Measurements from ENCODE around the gene MATK. TPM values are rescaled to one million over a fixed set of nuclear protein-coding genes. Genes with fewer than 3 reads are reported as not detected.

MATK gene
- total RNA-seq, 4 donors from 2014 or later, result 0.74 to 29.3 (median 3.3) TPM

GRCh38 chr19:3740431-3740830 is 45.8 kb downstream of the MATK start:
- no peak for DNase-seq (ENCODE audit: low spot score)
- ATAC-seq (ENCODE audit: low FRiP score), result no peak

GRCh38 chr19:3738477-3739220 is 47.5 kb downstream of the MATK start:
- no peak for TF ChIP-seq CTCF (IDR thresholded peaks at IDR 0.05)
- no peak for ATAC-seq (ENCODE audit: low FRiP score)
- DNase-seq (ENCODE audit: low spot score), result no peak

More at GRCh38 chr19:3740431-3740830, 45.8 kb downstream of the MATK start:
- TF ChIP-seq CTCF (IDR thresholded peaks at IDR 0.05), result no peak

GRCh38 chr19:3737487-3738205 is 48.5 kb downstream of the MATK start:
- no peak for ATAC-seq (ENCODE audit: low FRiP score)
- no peak for TF ChIP-seq CTCF (IDR thresholded peaks at IDR 0.05)
- no peak for DNase-seq (ENCODE audit: low spot score)

GRCh38 chr19:3736106-3736724 is 50.0 kb downstream of the MATK start:
- no peak for TF ChIP-seq CTCF (IDR thresholded peaks at IDR 0.05)
- ATAC-seq (ENCODE audit: low FRiP score) (no peak), DNase-seq (ENCODE audit: low spot score) (no peak)

GRCh38 chr19:3734310-3734600 is 51.9 kb downstream of the MATK start:
- ATAC-seq (ENCODE audit: low FRiP score), result no peak
- DNase-seq (ENCODE audit: low spot score), result no peak
- no peak for TF ChIP-seq CTCF (IDR thresholded peaks at IDR 0.05)

GRCh38 chr19:3733549-3734309 is 52.5 kb downstream of the MATK start:
- ATAC-seq (ENCODE audit: low FRiP score) (no peak), DNase-seq (ENCODE audit: low spot score) (no peak)
- no peak for TF ChIP-seq CTCF (IDR thresholded peaks at IDR 0.05)

All from omental fat pad (tissue), 4 donors.